ENCODE data around the gene GNG13. TPM values are rescaled to one million over a fixed set of nuclear protein-coding genes. Genes with fewer than 3 reads are reported as not detected.

Gene GNG13
- total and polyA plus RNA-seq, 9 of the 15 experiments (the other 6 are each of a cell fraction or from before 2014, with no cell fraction given): not detected

DNA sequence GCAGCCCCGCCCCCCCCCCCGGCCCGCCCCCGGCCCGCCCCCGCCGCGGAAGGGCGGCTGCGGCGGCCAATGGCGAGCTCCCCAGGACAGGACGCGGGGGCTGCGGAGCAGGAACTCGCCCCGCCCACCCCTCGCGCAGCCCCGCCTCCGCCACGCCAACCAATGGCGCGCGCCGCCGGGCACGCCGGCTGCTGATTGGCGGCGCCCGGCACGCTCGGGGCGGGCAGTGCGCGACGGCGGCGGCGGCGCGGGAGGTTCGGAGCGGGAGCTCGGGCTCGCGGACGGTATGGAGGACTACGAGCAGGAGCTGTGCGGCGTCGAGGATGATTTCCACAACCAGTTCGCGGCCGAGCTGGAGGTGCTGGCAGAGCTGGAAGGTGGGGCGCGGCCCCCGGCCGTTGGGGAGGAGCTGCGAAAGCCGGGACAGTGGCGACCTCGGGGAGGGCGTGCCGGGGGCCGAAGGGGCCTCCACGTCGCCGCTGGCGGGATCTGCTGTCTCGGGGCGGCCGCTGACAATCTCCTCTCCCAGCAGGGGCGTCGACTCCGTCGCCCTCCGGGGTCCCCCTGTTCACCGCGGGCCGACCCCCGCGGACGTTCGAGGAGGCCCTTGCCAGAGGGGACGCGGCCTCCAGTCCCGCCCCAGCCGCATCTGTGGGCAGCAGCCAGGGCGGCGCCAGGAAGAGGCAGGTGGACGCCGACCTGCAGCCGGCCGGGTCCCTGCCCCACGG lies 12.0 kb downstream of the GNG13 start, which contains the start of gene CHTF18 (continued):
- TF ChIP-seq C11orf30 (IDR thresholded peaks at IDR 0.05; ENCODE audit: low read depth): peak; percentile 44; the same call in 1 of the 2 replicates
- TF ChIP-seq STAT5B (CRISPR knock-in tag; IDR thresholded peaks at IDR 0.05): no peak
- TF ChIP-seq CBX2 (IDR thresholded peaks at IDR 0.05; ENCODE audit: insufficient read depth, low read length, poor library complexity, severe bottlenecking): no peak
- 0 out of 4 replicates have a peak, but pooled peaks of 1 of the 2 experiments have one; percentile 23 for TF ChIP-seq TEAD1 (CRISPR knock-in tag; IDR thresholded peaks at IDR 0.05)
- peak; percentile 71 for TF ChIP-seq RBFOX2 (IDR thresholded peaks at IDR 0.05; ENCODE audit: low read depth, low read length)
- no peak for TF ChIP-seq NFRKB (IDR thresholded peaks at IDR 0.05; ENCODE audit: low read depth)
- no peak for TF ChIP-seq TAL1 (IDR thresholded peaks at IDR 0.05)
- no peak for TF ChIP-seq ZNF354B (CRISPR knock-in tag; IDR thresholded peaks at IDR 0.05)
- no peak for TF ChIP-seq COPS2 (conservative IDR thresholded peaks at IDR 0.05)
- no peak for TF ChIP-seq ZNF3 (CRISPR knock-in tag; IDR thresholded peaks at IDR 0.05)
- 0 out of 2 replicates have a peak, but pooled peaks have one; percentile 31 for TF ChIP-seq RUNX1 (IDR thresholded peaks at IDR 0.05; ENCODE audit: low read depth)
- TF ChIP-seq, protein P1, sequence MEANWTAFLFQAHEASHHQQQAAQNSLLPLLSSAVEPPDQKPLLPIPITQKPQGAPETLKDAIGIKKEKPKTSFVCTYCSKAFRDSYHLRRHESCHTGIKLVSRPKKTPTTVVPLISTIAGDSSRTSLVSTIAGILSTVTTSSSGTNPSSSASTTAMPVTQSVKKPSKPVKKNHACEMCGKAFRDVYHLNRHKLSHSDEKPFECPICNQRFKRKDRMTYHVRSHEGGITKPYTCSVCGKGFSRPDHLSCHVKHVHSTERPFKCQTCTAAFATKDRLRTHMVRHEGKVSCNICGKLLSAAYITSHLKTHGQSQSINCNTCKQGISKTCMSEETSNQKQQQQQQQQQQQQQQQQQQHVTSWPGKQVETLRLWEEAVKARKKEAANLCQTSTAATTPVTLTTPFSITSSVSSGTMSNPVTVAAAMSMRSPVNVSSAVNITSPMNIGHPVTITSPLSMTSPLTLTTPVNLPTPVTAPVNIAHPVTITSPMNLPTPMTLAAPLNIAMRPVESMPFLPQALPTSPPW (CRISPR knock-in tag; IDR thresholded peaks at IDR 0.05): peak; percentile 88
- peak; percentile 93 for TF ChIP-seq SAP30 (IDR thresholded peaks at IDR 0.05; ENCODE audit: borderline replicate concordance, insufficient read depth, low read depth, low read length, poor library complexity, severe bottlenecking)
- TF ChIP-seq KDM2B (CRISPR knock-in tag; IDR thresholded peaks at IDR 0.05): peak; percentile 70; the same call in 1 of the 2 replicates
- TF ChIP-seq, protein P2, sequence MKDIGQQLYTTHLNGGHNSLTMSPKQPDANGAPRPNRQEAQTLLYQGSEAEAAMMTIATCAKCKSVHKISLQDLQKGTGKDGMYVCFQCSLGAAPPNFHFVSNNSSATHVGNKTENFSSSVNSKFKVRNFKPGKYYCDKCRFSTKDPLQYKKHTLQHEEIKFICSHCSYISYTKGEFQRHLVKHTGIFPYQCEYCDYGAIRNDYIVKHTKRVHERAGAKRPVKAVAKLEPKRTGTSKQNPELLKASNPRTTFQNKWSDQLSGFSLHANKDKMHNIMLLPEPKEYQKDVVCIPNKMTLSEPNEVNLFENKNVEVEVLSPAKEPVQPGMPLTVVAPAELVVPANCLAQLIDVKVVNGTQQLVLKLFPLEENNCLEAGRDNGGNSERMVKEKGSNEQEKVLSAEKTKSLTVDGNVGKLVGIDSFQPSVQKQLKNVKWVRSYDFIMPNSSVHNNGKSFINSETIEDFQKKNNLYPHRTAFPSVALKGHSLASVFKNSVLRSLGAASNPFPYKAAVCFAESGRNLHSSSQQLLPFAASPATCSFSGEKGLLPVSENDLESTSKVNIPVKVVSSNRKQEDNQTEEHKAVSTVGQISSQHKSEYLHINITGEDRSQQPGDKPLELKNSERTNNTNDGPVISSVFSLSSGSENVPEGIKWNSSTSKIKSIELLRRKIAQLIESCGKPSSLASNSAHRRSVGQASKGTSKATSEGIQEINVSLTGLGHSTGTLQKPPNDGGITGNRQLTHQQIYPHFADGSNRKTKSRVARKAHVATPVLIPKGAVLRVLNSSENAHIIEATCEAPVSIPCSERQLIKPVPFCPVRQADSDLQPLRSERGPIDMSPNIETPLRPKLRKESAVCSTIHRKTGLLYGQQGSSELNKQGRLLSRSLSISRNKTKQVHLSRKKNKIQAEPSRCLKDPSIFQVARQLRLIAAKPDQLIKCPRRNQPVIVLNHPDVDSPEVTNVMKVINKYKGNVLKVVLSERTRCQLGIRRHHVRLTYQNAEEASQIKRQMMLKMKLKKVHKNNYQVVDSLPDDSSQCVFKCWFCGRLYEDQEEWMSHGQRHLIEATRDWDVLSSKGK (CRISPR knock-in tag; IDR thresholded peaks at IDR 0.05): no peak
- TF ChIP-seq SAFB2 (IDR thresholded peaks at IDR 0.05; ENCODE audit: borderline replicate concordance, low read depth, low read length, severe bottlenecking): no peak
- TF ChIP-seq, protein P3, sequence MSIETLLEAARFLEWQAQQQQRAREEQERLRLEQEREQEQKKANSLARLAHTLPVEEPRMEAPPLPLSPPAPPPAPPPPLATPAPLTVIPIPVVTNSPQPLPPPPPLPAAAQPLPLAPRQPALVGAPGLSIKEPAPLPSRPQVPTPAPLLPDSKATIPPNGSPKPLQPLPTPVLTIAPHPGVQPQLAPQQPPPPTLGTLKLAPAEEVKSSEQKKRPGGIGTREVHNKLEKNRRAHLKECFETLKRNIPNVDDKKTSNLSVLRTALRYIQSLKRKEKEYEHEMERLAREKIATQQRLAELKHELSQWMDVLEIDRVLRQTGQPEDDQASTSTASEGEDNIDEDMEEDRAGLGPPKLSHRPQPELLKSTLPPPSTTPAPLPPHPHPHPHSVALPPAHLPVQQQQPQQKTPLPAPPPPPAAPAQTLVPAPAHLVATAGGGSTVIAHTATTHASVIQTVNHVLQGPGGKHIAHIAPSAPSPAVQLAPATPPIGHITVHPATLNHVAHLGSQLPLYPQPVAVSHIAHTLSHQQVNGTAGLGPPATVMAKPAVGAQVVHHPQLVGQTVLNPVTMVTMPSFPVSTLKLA (conservative IDR thresholded peaks at IDR 0.05): peak in 1 of 2 experiments; percentile 76; a peak in 2 of 4 replicates
- TF ChIP-seq, protein P4, sequence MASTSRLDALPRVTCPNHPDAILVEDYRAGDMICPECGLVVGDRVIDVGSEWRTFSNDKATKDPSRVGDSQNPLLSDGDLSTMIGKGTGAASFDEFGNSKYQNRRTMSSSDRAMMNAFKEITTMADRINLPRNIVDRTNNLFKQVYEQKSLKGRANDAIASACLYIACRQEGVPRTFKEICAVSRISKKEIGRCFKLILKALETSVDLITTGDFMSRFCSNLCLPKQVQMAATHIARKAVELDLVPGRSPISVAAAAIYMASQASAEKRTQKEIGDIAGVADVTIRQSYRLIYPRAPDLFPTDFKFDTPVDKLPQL (IDR thresholded peaks at IDR 0.05; ENCODE audit: extremely low read depth, insufficient read length): no peak
- TF ChIP-seq CCNT2 (IDR thresholded peaks at IDR 0.05; ENCODE audit: borderline replicate concordance, extremely low read depth, insufficient read length, low read depth, low read length): peak; percentile 45
- TF ChIP-seq SMAD1 (IDR thresholded peaks at IDR 0.05; ENCODE audit: low read depth, low read length, partially characterized antibody): no peak

Measured in K562 (cell line).